Liver (tissue), 3 donors: ENCODE results near the gene MAPK8.

Experiments used
- FOXA1 ChIP-seq: IDR thresholded peaks from 2 replicates; pipeline ENCODE4 v1.6.1; 2016; ENCODE audit warnings: antibody characterized with exemption
- GABPA ChIP-seq, 2 donors: IDR thresholded peaks in 1 of 2; conservative IDR thresholded peaks in 1 of 2; 2 replicates each; pipeline ENCODE4 v1.6.1; 2016; ENCODE audit warnings: antibody characterized with exemption in 2 of 2, mild to moderate bottlenecking in 1 of 2, moderate library complexity in 1 of 2
- HNF4G ChIP-seq: IDR thresholded peaks from 2 replicates; pipeline ENCODE4 v1.6.1; 2016; ENCODE audit warnings: antibody characterized with exemption
- JUND ChIP-seq, 2 donors: IDR thresholded peaks; 2 replicates each; pipeline ENCODE4 v1.6.1; 2016; ENCODE audit warnings: antibody characterized with exemption in 2 of 2
- SP1 ChIP-seq: IDR thresholded peaks from 2 replicates; pipeline ENCODE4 v1.6.1; 2018; ENCODE audit warnings: antibody characterized with exemption, mild to moderate bottlenecking
- TAF1 ChIP-seq: conservative IDR thresholded peaks from 2 replicates; pipeline ENCODE4 v1.6.1; 2016; ENCODE audit warnings: antibody characterized with exemption, mild to moderate bottlenecking
- TF ChIP-seq, protein P1 (sequence below): fragments of 150-350 bp; IDR thresholded peaks from 2 replicates; pipeline ENCODE4 v1.5.1; 2017; ENCODE audit warnings: improper control_type of control experiment, low read depth, low read length; ENCODE audit not compliant: missing input control
- TF ChIP-seq, protein P2 (sequence below): IDR thresholded peaks from 2 replicates; pipeline ENCODE4 v1.6.1; 2016; ENCODE audit warnings: antibody characterized with exemption
- TF ChIP-seq, protein P3 (sequence below): IDR thresholded peaks from 2 replicates; pipeline ENCODE4 v1.6.1; 2016; ENCODE audit warnings: antibody characterized with exemption, mild to moderate bottlenecking
- TF ChIP-seq, protein P4 (sequence below): IDR thresholded peaks from 2 replicates; pipeline ENCODE4 v1.6.1; 2016; ENCODE audit warnings: antibody characterized with exemption
- donor health status: healthy.
- donor health status: healthy.

DNA sequence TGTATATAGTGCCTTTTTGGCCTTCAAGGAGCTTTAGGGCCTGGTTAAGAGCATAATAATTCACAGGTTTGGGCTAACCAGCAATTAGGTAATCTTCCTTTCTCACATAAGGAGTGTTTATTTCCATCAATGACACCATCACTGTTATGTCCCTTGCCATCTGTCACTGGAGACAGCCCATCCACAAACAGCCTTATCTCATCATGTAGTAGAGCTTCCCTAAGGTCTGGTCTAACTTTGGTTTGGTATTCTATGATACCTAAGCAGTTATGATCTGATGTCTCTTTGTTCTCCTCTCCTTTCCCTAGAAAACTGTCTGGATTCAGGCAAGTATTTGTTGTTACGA, 26.4 kb downstream of the MAPK8 start:
- TF ChIP-seq, protein P1, sequence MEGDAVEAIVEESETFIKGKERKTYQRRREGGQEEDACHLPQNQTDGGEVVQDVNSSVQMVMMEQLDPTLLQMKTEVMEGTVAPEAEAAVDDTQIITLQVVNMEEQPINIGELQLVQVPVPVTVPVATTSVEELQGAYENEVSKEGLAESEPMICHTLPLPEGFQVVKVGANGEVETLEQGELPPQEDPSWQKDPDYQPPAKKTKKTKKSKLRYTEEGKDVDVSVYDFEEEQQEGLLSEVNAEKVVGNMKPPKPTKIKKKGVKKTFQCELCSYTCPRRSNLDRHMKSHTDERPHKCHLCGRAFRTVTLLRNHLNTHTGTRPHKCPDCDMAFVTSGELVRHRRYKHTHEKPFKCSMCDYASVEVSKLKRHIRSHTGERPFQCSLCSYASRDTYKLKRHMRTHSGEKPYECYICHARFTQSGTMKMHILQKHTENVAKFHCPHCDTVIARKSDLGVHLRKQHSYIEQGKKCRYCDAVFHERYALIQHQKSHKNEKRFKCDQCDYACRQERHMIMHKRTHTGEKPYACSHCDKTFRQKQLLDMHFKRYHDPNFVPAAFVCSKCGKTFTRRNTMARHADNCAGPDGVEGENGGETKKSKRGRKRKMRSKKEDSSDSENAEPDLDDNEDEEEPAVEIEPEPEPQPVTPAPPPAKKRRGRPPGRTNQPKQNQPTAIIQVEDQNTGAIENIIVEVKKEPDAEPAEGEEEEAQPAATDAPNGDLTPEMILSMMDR, result no peak
- TF ChIP-seq, protein P2, sequence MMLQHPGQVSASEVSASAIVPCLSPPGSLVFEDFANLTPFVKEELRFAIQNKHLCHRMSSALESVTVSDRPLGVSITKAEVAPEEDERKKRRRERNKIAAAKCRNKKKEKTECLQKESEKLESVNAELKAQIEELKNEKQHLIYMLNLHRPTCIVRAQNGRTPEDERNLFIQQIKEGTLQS, result no peak
- TF ChIP-seq, protein P3, sequence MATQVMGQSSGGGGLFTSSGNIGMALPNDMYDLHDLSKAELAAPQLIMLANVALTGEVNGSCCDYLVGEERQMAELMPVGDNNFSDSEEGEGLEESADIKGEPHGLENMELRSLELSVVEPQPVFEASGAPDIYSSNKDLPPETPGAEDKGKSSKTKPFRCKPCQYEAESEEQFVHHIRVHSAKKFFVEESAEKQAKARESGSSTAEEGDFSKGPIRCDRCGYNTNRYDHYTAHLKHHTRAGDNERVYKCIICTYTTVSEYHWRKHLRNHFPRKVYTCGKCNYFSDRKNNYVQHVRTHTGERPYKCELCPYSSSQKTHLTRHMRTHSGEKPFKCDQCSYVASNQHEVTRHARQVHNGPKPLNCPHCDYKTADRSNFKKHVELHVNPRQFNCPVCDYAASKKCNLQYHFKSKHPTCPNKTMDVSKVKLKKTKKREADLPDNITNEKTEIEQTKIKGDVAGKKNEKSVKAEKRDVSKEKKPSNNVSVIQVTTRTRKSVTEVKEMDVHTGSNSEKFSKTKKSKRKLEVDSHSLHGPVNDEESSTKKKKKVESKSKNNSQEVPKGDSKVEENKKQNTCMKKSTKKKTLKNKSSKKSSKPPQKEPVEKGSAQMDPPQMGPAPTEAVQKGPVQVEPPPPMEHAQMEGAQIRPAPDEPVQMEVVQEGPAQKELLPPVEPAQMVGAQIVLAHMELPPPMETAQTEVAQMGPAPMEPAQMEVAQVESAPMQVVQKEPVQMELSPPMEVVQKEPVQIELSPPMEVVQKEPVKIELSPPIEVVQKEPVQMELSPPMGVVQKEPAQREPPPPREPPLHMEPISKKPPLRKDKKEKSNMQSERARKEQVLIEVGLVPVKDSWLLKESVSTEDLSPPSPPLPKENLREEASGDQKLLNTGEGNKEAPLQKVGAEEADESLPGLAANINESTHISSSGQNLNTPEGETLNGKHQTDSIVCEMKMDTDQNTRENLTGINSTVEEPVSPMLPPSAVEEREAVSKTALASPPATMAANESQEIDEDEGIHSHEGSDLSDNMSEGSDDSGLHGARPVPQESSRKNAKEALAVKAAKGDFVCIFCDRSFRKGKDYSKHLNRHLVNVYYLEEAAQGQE, result no peak
- TF ChIP-seq FOXA1 (no peak), SP1 (no peak), GABPA (IDR thresholded peaks at IDR 0.05 in 1 of 2, conservative IDR thresholded peaks at IDR 0.05 in 1 of 2) (no peak), JUND (IDR thresholded peaks at IDR 0.05) (no peak), TAF1 (no peak), HNF4G (no peak)
- TF ChIP-seq, protein P4, sequence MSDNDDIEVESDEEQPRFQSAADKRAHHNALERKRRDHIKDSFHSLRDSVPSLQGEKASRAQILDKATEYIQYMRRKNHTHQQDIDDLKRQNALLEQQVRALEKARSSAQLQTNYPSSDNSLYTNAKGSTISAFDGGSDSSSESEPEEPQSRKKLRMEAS, result no peak
